GM21423 (cell line): ENCODE data around the gene ODAD2.
"Not testable (repeated sequence)": the region's sequence is repeated elsewhere in the genome, so short reads cannot be mapped to it uniquely, and the experiment has no call there.

ENCODE experiments used
- ATAC-seq: cut with Tn5 transposase; IDR thresholded peaks from one replicate; pipeline ENCODE4 v1.9.1; 2021; ENCODE audit warnings: mild to moderate bottlenecking, moderate library complexity; ENCODE audit not compliant: unreplicated experiment

The ODAD2 gene

DNA sequence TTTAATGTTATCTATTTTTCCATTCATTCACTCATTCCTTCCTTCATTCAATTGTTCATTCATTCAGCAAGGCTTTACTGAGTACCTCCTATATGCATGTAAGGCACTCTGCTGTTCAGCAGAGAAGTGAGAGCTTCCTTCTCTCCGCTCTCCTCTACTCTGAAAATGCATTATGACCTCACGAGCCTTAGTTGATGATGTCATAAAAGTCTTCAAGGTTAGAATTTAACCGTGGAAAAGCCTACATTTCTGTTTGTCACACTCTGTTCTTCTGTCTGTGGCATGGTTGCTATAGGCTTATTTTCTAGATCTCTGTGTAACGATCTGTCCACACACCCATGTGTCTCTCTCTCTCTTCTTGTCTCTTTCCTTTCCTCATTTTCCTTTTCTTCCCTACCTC, 17.1 kb downstream of the ODAD2 start:
- no peak for ATAC-seq

- not testable (repeated sequence) for ATAC-seq
These were observed 28.1 kb downstream of the ODAD2 start for GRCh38 chr10:27970795-27971194.

GRCh38 chr10:27969931-27970330, 28.9 kb downstream of the ODAD2 start:
- ATAC-seq: not testable (repeated sequence)

DNA sequence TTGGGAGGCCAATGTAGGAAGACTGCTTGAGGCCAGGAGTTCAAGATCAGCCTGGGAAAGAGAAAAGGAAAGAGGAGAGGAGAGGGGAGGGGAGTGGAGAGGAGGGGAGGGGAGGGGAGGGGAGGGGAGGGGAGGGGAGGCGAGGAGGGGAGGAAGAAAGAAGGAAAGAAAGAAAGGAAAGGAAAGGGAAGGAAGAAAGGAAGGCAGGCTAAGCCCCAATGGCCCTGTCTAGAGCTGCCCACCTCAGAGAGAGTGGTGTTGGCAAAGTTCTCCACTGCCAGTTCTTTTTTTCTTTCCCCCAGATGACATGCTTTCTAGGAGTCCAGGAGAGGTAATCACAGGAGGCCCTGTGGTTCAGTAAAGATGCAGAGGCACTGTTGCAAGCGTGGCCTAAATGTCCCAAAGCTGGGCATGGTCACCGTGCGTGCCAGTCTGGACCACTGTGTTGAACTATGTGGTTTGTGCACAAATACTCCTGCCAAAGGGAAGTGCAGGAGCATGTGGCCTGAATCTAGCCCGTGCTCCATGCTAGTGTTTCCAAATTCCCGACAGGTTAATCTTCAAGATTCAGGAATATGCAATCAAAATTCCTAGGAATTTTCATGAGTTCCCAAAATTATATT, 39.7 kb downstream of the ODAD2 start:
- no peak for ATAC-seq

- peak; percentile 73 for ATAC-seq
These were observed 40.5 kb downstream of the ODAD2 start for GRCh38 chr10:27958383-27958782.

DNA sequence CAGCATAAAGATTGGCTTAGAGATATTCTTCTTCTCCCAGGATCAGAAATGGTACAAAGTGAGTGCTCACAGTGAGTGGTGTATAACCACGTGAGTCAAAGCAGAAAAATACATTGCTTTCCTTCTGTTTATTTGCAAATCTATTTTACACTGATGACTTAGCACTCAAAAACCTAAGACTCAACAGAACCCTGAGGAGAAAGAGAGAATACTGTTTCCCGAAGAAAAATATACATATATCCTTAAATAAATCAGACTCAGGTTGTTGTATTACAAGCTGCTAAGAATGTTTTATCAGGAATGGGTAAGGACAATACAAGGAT, 48.7 kb downstream of the ODAD2 start:
- ATAC-seq: no peak

DNA sequence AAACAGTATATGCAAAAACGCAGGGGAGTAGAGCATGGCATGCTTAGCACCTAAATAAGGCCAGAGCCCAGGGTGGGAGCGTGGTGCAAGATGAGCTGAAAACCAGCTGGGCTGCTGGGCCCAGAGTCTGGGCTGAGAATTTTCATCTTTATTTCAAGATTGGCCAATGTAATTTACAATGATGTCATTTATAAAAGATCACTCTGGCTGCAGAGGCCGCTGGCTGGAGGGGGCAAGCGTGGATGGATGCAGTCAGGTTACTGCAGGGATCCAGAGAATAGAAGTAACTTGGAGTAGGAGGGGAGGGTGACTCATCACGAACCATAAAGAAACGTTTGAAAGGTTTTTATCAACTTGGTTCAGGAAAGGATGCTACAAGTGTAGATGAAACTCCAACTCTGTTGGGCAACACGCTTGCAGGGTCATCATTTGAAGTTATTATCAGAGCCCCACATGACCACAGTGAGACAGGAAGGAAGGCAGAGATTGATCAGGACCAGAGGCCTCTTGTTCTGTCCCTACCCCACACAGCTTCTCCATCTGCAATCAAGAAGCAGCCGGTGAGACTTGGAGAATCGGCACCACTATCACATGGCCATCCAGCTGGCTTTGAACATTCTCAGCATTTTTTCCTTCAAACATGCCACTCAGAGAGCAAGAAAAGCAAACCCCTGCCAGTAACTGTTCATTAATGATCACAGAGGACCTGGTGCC, 49.2 kb downstream of the ODAD2 start:
- no peak for ATAC-seq

DNA sequence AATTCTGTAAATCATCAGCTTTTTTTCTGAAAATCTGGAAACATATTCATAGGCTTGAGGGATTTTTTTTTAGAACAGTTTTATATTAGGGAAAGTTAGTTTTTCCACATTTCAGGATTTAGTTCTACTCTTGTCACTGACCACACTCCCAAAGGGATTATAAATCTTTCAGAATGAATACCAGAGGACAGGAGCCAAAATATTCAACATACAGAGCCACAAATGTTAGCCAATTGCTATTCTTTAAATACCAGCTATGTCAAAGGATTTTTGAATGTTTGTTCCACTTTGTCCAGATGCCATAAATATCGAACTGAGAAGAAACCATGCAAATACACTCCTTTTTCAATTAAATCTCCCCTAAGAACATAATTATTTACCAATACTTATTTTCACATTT, 50.7 kb downstream of the ODAD2 start:
- no peak for ATAC-seq

DNA sequence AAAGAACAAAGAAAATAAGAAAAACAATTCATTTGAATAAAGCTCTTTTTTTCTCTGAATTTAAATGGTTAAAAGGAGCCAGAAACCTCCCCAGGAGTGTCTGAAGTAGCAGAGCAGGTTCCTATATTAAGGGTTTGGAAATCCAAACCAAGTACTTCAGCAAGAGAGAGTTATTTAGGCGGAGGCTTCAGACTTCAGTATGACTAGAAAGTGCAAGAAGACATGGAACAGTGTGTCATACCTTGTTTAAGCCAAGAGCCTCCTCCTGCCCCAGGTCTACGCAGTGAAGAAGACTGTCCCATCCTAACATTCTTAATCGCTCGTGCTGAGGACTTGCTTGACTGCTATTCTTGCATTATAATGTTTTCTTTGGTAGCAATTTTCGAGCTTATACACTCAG, 51.3 kb downstream of the ODAD2 start:
- no peak for ATAC-seq

- no peak for ATAC-seq
These were observed 54.9 kb downstream of the ODAD2 start for GRCh38 chr10:27944005-27944404.

DNA sequence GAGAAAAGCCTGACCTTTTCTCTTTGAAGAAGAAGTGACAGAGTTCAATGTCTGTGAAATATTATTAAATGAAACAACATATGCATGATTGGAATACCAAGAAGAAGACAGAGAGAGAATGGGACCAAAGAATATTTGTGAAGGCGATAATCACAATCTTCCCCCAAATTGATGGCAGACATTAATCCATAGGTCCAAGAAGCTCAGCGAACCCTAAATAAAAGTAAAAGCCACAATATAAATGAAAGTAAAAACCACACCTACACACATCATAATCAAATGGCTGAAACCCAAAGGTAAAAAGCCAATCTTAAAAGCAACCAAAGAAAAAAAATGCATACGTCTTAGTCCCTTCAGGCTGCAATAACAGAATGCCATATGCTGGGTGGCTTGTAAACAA, 84.0 kb downstream of the ODAD2 start:
- no peak for ATAC-seq

DNA sequence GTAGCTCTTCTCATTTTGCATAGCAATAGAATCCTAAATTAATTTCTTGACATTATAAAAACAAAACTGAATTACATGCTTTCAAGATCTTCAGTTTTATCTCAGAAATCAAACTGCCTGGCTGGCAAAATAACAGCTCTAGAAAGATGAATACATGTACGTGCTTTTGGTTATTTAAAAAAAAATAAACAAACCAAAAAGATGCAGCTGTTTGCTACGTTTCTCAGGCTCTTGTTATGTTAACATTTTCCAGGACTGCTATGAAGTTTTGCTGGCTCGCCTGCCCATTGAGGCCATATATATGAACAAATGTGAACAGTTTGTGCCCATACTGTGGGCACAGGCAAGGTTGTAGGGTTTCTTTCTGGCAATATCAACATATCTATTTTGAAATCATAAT, 86.6 kb downstream of the ODAD2 start:
- ATAC-seq: no peak

DNA sequence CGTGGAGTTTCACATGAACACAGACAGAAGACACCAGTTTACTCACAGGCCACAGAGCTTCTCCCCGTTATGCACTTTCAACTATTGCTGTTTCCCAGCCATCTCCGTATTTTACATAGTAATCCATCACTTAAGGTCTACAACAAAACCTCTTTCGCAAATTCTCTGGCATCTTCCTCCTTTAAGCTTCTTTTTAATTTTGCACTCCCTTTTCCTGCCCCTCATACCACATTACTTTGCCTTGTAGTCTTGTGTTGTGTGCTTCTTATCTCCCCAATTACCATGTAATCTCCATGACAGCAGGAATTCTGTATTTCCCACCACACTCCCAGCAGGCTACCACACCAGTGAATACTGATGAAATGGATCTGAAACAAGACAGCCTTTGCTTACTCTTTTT, 87.3 kb downstream of the ODAD2 start:
- ATAC-seq: no peak

DNA sequence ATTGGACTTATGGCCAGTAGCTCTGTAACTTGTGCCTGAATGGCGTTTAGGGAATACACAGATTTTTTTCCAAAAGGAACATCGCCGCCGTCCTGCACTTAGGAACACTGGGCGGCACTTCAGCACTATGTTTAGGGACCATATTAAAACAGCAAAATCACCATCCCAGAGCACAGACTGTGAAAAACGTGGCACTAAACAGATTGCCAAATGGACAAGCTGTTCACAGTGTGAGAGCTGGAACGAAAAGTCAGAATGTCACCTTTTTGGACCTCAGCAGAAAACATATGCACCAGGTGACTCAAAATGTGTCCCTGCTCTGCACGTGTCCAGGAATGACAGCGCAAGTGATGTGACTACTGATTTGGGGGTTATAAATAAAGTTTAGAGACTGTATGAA, 87.9 kb downstream of the ODAD2 start:
- ATAC-seq: no peak

DNA sequence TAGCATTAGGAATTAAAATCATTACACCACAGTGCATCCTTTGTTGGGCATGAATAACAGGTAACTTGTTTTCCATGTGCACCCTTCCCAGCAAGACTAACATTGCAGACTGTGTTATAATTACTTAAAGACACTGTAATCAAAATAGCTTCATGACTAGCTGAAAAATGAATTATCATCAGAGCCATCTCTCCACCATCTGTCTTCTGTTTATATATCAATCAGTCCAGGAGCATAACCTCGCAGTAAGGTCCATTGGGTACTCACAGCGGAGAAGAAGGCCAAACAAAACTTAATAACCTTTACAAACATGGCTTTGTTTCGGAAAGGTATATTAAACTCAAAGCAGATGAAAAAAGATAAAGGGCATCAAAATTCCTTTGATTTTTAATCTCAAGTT, 90.6 kb downstream of the ODAD2 start:
- ATAC-seq: no peak

DNA sequence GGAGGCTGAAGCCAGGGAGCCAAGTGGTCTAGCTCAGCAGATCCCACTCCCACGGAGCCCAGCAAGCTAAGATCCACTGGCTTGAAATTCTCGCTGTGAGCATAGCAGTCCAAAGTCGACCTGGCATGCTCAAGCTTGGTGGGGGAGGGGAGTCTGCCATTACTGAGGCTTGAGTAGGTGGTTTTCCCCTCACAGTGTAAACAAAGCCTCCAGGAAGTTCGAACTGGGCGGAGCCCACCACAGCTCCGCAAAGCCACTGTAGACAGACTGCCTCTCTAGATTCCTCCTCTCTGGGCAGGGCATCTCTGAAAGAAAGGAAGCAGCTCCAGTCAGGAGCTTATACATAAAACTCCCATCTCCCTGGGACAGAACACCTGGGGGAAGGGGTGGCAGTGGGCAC, 99.4 kb downstream of the ODAD2 start:
- ATAC-seq: not testable (repeated sequence)

GRCh38 chr10:27899058-27899457, 99.8 kb downstream of the ODAD2 start:
- ATAC-seq: no peak

DNA sequence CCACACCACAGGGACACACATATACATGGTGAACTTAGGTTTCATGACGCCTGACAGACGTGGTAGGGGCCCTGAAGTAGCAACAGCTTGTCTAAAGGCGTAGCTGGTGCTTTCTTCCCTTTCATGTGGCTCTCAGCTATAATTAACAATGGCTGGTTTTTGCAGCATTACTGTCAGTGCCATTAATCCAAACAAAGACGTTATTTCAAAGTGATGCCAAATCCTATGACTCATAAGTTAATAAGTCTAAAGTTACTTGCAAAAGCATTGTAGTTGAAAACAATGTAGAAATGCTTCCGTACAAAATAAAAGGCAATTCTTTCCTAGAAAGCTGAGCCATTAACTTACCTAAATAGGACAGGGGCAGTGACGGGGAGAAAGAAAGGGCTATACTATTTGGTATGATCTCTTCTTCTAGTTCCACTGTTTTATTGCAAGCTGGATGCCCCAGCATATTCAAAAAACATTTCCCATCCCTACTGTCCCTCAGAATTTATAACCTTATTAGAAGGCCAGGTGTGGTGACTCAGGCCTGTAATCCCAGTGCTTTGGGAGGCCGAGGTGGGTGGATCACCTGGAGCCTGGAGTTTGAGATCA, 105.4 kb downstream of the ODAD2 start:
- ATAC-seq: no peak

- ATAC-seq: no peak
These were observed 107.9 kb downstream of the ODAD2 start for GRCh38 chr10:27890971-27891370.

DNA sequence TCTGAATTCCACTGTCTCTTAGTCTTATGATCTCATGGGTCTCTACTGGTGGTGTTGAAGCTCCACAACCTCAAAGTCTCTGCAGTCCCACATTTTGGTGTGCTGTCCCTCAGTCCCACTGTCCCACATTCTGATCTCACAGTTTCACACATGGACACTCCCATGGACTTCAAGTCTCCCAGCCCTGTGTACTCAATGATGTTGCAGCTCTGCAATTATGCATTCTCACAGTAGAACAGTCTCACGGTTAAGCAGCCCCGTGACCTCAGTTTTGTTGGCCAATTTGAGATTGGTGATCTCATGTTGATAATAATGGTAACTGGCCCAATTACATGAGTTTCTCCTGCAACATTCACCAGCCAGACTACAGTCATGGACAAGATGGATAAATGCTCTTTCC, 109.4 kb downstream of the ODAD2 start:
- no peak for ATAC-seq

DNA sequence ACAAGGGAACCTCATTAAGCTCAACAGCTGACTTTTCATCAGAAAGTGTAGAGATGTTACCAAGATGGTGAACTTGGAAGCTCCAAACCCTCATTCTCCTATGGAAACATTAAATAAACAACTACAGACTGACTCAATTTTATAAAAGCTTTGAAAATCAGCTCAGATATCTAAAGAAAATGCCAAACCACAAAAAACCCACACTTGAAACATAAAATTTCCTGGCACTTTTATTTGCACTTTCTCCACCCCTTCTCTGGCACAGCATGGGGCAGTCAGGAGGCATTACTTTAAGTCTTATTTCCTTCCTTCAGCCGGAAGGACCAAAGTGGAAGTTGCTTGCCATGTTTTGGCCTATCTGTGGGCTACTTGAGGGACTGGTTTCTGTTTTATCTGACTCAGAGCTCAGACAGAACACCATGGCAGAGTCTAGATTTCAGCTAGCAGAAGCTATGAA, 114.7 kb downstream of the ODAD2 start:
- no peak for ATAC-seq

GRCh38 chr10:27878281-27878680, 120.6 kb downstream of the ODAD2 start:
- ATAC-seq: no peak
